EH (cell line): ENCODE data around the gene GRHPR.
"Not testable (repeated sequence)": the region's sequence is repeated elsewhere in the genome, so short reads cannot be mapped to it uniquely, and the experiment has no call there.

ENCODE experiments used
- DNase-seq: peaks from one replicate; pipeline ENCODE4 v3.0.0-alpha.2; 2015; ENCODE audit warnings: low read depth

Gene GRHPR

GRCh38 chr9:37447111-37447510 is 24.6 kb downstream of the GRHPR start:
- DNase-seq, result no peak

- no peak for DNase-seq
Observed at GRCh38 chr9:37449862-37450632, 27.6 kb downstream of the GRHPR start.

- no peak for DNase-seq
Observed at GRCh38 chr9:37451628-37452027, 29.1 kb downstream of the GRHPR start.

GRCh38 chr9:37452611-37453010 is 30.1 kb downstream of the GRHPR start:
- no peak for DNase-seq

- no peak for DNase-seq
Observed at GRCh38 chr9:37453827-37454226, 31.3 kb downstream of the GRHPR start.

GRCh38 chr9:37454238-37454637 is 31.7 kb downstream of the GRHPR start:
- no peak for DNase-seq

- no peak for DNase-seq
Observed at GRCh38 chr9:37455884-37456647, 33.6 kb downstream of the GRHPR start.

GRCh38 chr9:37456817-37457216 is 34.3 kb downstream of the GRHPR start:
- no peak for DNase-seq

GRCh38 chr9:37464006-37464405 is 41.5 kb downstream of the GRHPR start:
- no peak for DNase-seq

- peak; percentile 82 for DNase-seq
Observed at GRCh38 chr9:37464426-37465248, 42.1 kb downstream of the GRHPR start.

GRCh38 chr9:37465249-37466036 is 42.9 kb downstream of the GRHPR start, which contains the start of gene ZBTB5:
Gene ZBTB5, minus strand, starts transcription at chr9:37465450. Its CDS starts 22,899 bp downstream, at chr9:37442551.
- peak; percentile 100 for DNase-seq

- peak; percentile 90 for DNase-seq
Observed at GRCh38 chr9:37466037-37466709, 43.7 kb downstream of the GRHPR start.

- DNase-seq, result not testable (repeated sequence)
Observed at GRCh38 chr9:37467530-37467929, 45.0 kb downstream of the GRHPR start.

GRCh38 chr9:37468620-37469019 is 46.1 kb downstream of the GRHPR start:
- DNase-seq, result no peak

- peak; percentile 99 for DNase-seq
Observed at GRCh38 chr9:37471942-37472684, 49.6 kb downstream of the GRHPR start.

- not testable (repeated sequence) for DNase-seq
Observed at GRCh38 chr9:37473982-37474381, 51.5 kb downstream of the GRHPR start.

- DNase-seq, result no peak
Observed at GRCh38 chr9:37474438-37474837, 51.9 kb downstream of the GRHPR start.

- DNase-seq, result no peak
Observed at GRCh38 chr9:37476930-37477329, 54.4 kb downstream of the GRHPR start.

- DNase-seq, result peak; percentile 43
Observed at GRCh38 chr9:37477443-37477842, 54.9 kb downstream of the GRHPR start.

- not testable (repeated sequence) for DNase-seq
Observed at GRCh38 chr9:37477987-37478619, 55.6 kb downstream of the GRHPR start.
